Fibroblast of skin of left biceps (primary cell): ENCODE measurements around the gene CRIP1.

Source experiments
- DNase-seq, 2 experiments: peaks; one replicate each; pipeline ENCODE4 v3.0.0-alpha.2; 2013; ENCODE audit warnings: low read depth in 2 of 2

CRIP1 gene

DNA sequence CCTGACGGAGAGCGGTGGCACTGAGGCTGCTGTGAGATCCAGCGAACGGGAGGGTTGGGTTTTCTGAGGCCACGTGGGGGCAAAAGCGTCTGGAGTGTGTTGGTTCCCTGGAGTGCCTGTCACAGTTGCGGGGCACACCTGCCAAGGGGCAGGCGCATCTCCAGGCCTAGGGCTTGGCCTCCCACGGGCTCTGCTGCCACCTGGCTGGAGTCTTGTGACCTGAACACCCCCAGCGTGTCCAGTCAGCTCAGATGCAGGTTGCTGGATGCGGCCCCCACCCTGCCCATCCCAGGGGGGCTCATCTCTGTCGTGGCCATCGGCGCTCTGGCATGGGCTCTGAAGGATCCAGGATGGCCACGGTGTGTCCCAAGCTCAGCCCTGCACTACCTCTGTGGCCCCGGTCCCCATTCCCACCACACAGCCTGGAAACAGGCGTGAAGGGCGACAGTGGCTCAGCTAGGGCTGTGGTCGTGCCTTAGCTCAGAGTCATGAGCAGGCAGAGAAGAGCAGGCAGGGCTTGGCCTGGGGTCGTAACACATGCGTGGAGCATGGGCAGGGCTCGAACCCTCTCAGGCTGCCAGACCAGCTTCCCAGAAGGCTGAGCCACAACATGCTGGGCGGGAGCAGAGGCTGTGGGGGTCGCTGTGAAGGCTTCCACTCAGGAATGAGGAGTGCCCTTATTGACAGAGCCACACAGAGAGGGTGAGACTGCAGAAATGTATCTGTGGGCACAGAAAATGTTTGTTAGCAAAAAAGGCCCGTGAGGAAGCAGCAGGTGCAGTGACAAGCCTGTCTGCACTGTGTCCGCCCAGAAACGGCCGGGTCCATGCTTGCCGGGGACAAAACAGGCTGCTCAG lies 35.6 kb upstream of the CRIP1 start:
- no peak for DNase-seq

DNA sequence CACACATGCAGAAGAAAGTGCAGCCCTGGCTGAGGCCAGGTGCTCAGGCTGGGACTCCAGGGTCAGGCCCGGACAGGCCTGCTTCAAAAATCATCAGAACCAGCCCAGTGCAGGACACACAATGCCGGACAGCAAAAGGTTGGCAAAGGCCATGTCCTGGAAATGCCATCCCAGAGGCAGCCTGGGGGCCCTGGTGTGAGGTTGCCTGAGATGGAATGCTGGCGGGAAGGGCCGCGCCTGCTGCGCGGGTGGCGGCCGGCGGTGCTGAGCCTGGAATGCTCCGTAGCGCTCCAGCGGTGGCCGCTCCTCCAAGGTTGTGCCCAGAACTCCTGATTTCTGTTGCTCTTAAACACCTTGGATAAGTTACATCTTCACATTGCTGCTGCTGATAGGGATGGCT lies 33.7 kb upstream of the CRIP1 start:
- DNase-seq = no peak

- DNase-seq = no peak
Measured at GRCh38 chr14:105453847-105454246, 32.8 kb upstream of the CRIP1 start.

GRCh38 chr14:105455086-105455640 lies 31.5 kb upstream of the CRIP1 start:
- DNase-seq = no peak

- DNase-seq = no peak
Measured at GRCh38 chr14:105455766-105456660, 30.7 kb upstream of the CRIP1 start.

DNA sequence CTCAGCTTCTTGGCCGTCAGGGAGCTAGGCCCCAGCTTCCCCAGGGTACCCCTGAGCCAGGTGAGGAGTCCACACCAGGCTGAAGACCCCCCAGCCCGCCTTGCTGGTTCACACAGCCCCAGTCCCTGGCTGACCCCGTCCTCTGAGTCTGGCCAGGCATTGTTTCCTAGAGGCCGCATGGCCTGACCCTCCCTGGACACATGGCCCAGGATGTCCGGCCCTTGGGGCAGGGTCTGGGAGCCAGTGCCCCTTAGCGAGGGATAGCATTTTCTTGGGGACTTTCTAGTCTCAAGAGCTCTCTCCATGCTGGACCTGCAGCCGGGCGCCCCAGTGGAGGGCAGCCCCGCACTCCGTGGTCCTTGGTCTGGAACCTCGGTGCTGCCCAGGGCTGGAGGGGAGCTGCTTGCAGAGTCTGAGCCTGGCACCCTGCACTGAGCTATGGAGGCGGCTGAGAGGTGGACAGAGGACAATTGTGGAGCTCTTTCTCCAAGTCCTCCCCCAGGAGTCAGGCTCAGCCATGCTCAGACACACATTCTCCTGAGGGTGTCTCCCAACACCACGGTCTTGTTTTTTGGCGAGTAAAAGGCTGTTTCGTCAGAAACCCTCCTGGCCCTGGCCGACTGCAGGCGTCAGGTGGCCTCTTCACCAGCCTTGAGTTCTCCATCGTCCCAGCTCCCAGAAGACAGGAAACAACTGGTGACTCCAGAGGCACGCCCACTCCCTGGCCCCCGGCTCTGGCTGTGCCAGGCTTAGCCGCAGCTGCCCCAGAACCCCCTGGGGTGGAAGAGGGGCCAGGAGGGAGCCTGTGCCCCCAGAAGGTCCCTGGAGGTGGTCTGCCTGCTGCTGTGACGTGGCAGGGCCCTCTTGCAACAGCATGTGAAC lies 29.7 kb upstream of the CRIP1 start:
- DNase-seq = no peak

GRCh38 chr14:105458010-105458409 lies 28.7 kb upstream of the CRIP1 start:
- DNase-seq = no peak

DNA sequence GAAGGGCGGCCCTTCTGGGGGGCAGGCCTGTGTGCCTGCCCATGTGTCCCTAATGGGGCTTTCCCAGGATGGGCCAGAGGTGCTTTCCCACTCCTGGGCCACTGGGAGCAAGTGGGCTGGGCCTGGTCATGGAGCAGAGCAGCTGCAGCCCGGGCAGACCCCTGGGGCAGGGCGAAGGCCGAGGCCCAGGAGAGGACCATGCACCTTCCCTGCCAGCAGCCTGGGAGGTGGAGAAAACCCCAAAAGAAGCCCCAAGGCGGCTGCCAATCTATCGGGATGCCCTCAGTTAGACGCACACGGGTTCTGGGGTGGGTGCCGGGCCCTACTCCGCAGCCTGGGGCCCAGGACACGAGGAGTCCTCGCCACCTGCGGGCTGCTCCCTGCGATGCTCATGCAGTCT lies 28.1 kb upstream of the CRIP1 start:
- DNase-seq = no peak

- DNase-seq = no peak
Measured at GRCh38 chr14:105460116-105460515, 26.6 kb upstream of the CRIP1 start.

- no peak for DNase-seq
Measured at GRCh38 chr14:105460616-105461015, 26.1 kb upstream of the CRIP1 start.

DNA sequence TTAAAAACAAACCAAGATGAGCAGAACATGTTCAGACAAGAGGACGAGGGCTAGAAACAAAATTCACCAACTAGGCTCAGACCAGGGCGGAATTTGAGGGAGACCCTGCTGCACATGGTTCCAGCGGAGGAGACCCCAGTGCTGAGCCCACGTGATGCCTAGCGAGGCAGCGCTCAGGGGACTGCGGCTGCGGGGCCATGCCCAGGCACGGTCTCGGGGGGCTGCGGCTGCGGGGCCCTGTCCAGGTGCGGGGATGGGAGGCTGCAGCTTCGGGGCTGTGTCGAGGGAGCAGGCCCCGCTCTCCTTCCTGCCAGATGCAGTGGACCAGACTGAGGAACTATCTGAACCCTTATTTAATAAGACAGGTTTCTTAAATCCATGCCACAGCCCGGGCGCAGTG lies 24.8 kb upstream of the CRIP1 start:
- DNase-seq = no peak

DNA sequence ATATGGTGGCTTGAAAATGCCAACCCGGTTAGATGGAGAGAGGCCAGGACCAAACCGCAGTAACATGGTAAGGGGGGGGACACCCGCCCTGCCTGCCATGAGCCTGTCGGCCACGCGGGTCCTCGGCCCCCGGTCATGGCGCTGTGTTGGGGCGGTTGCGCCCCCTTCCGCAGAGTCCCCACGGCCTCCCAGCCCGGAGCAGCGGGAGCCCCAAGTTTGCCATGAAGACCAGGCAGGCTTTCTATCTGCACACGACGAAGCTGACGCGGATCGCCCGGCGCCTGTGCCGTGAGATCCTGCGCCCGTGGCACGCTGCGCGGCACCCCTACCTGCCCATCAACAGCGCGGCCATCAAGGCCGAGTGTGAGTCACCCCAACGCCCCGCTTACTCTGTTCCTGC lies 22.2 kb upstream of the CRIP1 start:
- DNase-seq = no peak

DNA sequence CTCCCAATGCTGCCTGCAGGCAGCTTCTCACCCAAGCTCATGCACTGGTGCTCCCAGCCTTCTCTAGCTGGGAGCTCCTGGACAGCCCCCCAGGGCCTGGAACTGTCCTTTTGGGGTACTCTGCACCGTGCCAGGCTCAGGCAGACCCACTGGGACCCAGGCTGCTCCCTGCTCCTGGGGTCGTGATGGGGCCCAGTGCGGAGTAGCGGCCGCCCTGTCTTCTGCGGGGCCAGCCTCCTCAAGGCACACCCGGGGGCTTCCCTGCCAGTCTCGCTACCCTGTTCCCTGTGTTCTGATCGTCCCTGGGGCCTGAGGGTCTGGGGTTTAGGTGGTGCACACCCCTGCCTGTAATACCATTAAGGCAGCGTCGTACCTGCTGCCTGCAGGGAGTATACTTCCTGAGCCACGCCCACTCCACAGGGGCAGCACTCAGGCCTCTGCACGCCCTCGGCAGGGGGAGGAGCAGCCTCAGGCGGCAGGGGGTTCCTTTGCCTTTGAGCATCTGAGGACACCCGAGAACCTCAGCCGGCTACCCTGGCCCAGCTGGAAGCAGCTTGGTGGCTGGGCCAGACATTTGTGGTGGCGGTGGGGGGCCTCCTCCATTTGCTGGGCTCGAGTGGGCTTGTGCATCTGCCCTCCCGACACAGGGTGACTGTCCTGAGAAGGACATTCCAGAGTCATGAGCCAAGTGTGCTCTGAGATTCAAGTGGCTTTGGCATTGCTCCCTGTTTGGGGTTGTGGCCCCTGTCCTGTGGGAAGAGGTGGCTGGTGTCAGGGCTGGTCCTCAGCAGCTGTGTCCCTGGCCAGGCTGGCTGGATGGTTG lies 21.3 kb upstream of the CRIP1 start:
- DNase-seq = no peak

DNA sequence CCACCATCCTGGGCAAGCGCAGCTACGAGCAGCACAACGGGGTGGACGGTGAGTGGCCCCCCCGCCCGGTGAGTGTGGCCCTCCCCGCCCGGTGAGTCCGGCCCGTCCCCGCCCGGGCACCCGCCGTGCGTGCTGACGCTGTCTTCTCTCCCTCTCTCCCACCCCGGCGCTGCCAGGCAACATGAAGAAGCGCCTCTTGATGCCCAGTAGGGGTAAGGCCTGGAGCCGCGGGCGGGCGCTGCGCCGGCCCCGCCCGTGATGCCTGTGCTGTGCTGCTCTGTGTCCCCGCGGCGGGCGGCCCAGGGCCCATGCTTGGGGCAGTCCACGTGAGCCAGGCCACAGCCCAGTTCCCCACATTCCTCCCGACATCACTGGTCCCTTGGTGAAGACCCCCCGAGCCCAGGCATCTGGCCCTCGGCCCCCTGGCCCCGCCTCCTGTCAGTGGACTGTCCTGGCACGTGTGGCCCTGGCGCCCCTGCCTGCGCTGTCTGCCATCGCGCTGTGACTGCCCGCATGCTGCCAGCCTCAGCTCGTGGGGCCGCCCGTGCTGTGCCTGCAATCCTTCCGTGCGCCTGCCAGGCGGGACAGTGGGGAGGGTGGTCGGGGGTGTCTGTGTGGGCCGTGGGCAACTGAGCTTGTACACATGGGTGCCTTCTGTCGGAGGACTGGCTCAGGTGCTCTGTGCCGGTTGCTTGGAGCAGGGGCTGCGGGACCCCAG lies 20.0 kb upstream of the CRIP1 start:
- DNase-seq = no peak

DNA sequence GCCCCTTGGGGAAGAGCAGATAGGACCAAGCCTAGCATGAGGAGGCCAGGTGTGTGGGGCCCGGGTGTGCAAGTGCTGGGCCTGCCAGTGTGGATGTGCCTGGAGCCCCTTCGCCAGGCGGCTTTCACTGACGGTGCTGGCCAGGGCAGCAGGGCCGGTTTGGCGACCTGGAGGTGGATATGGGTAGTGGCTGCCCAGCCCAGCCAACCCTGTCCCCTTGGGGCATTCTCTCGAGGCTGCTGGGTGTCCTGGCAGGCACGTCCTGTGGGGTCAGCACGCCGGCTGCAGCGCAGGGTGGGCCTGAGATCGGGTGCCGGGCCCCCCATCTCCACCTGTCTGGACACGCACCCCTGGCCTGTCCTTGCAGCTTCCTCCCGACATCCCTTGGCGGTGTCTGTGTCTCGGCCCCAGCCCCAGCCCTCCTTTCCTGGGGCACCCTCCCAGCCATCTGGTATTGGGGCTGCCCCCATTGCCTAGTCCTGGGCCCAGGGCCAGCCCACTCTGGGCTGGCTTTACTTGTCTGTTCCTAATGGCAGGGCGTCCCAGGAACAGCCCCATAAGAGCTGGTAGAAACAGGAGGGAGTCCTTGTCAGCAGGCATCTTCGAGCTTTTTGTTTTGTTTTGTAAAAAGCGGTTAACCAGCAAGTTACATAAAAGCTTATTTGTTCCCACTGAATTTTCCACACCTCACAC lies 19.3 kb upstream of the CRIP1 start:
- DNase-seq = no peak

- DNase-seq = no peak
Measured at GRCh38 chr14:105467942-105468471, 18.7 kb upstream of the CRIP1 start.

DNA sequence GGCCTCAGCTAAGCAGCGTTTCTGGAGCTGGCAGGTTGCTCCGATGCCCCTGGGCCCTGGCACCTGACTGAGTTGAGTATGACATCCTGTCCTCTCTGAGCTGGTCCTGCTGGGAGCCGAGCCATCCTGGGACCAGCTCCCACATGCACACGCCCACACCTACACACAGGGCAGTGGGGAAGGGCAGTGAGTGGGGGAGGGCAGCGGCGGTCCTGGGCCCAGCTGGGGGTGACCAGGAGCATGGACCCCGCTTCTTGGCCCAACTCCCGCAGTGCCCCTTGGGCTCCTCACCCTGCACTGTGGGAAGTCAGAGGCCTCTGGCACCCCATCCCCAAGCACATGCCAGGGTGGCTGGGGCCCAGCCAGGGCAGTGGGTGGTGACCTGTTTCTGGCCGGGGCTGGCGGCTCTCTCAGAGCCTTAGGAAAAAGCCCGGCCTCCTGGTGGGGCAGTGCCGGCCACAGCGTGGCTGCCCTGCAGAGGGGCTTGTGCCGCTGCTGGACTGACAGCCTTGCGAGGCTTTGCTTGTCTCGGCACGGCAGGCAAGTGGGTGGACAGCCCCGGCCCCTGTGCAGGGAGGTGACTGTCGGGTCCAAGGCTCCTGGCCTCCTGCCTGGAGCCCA lies 18.0 kb upstream of the CRIP1 start:
- no peak for DNase-seq

- no peak for DNase-seq
Measured at GRCh38 chr14:105469456-105470349, 17.0 kb upstream of the CRIP1 start.
